Kidney (tissue), 14 donors: Measurements from ENCODE around the gene DPP10. TPM values are rescaled to one million over a fixed set of nuclear protein-coding genes. Genes with fewer than 3 reads are reported as not detected.
"Not testable (repeated sequence)": the region's sequence is repeated elsewhere in the genome, so short reads cannot be mapped to it uniquely, and the experiment has no call there.

Experiments
- DNase-seq, 5 donors: peaks; one replicate each; pipeline ENCODE4 v3.0.0-alpha.2; 2013 to 2020
- FAIRE-seq: peaks from 2 replicates; lab custom pipeline; 2012; peaks lifted over from hg19 to GRCh38; lab: Jason Lieb, UNC
- H3K27ac ChIP-seq, 2 donors: one replicate each; pipeline ENCODE4 v1.7.0; 2013; ENCODE audit warnings: low read depth in 2 of 2, low read length in 2 of 2, inconsistent platforms in 1 of 2
- H3K27me3 ChIP-seq: one replicate; pipeline ENCODE4 v1.7.1; 2013; ENCODE audit warnings: low read length, inconsistent platforms; ENCODE audit not compliant: control insufficient read depth, insufficient read depth
- H3K36me3 ChIP-seq, 3 donors: one replicate each; pipeline versions ENCODE4 v1.7.0 to v1.7.1; 2013; ENCODE audit warnings: low read length in 3 of 3, control low read depth in 1 of 3, inconsistent platforms in 1 of 3; ENCODE audit not compliant: insufficient read depth in 3 of 3, control insufficient read depth in 2 of 3
- H3K4me1 ChIP-seq, 3 donors: one replicate each; pipeline versions ENCODE4 v1.7.0 to v1.7.1; 2013; ENCODE audit warnings: low read length in 3 of 3, inconsistent platforms in 1 of 3, low read depth in 1 of 3; ENCODE audit not compliant: control insufficient read depth in 2 of 3, insufficient read depth in 2 of 3
- H3K4me3 ChIP-seq, 3 donors: one replicate each; pipeline versions ENCODE4 v1.7.0 to v1.8.1; 2013; ENCODE audit warnings: low read length in 3 of 3, control low read depth in 1 of 3, inconsistent platforms in 1 of 3
- H3K9ac ChIP-seq, 3 donors: one replicate each; pipeline versions ENCODE4 v1.7.0 to v1.7.1; 2013; ENCODE audit warnings: low read length in 3 of 3, control low read depth in 1 of 3, inconsistent platforms in 1 of 3
- H3K9me3 ChIP-seq, 3 donors: one replicate each; pipeline versions ENCODE4 v1.7.0 to v1.7.1; 2013; ENCODE audit warnings: low read length in 3 of 3, control low read depth in 1 of 3, inconsistent platforms in 1 of 3; ENCODE audit not compliant: control insufficient read depth in 2 of 3, insufficient read depth in 1 of 3
- CTCF ChIP-seq: IDR thresholded peaks from 3 replicates; pipeline ENCODE4 v1.5.1; 2012; ENCODE audit warnings: mild to moderate bottlenecking, moderate library complexity, borderline replicate concordance; ENCODE audit not compliant: insufficient read depth; ENCODE audit errors: extremely low read depth
- intact Hi-C: fragments of 100-400 bp; cut with DNase I; formaldehyde crosslinking; loops from one replicate; pipeline ENCODE4 v1.11.1; 2022
- polyA plus RNA-seq: library from polyadenylated mRNA; stranded (reverse); fragments of 350-450 nt; fragmentation: Illumina TruSeq; extraction: RNeasy Lipid Tissue Mini Kit (QIAGEN cat#74804); gene quantifications from one replicate; pipeline ENCODE4 v1.2.3, GENCODE V29; 2014; ENCODE audit warnings: low read depth, low replicate concordance; ENCODE audit not compliant: insufficient read depth
- total RNA-seq: library from RNA; stranded (reverse); fragmentation: NEBNext Ultra II Directional; extraction: Animal tissue kit (Norgen Biotek cat#: 25700); gene quantifications from one replicate; pipeline ENCODE4 v1.2.1, GENCODE V29; 2021
- donor health status: control.
- donor health status: control.
- donor health status: control.
- donor health status: control.
- donor health status: control.
- donor health status: DM: yes; HTN: yes; CAD: no.
- donor health status: Normal renal cell carcinoma (clear cell type).

The DPP10 gene
- total and polyA plus RNA-seq, 2 donors from 2014 or later: 0.67 TPM; not detected in 1

- H3K36me3 ChIP-seq: no peaks in the 10 kb centered on the region
- H3K9me3 ChIP-seq: no peaks in the 10 kb centered on the region
- no peak overlapping the region for H3K4me3 ChIP-seq
- H3K4me1 ChIP-seq: no peaks in the 10 kb centered on the region
- no peak for TF ChIP-seq CTCF
- no peaks in the 10 kb centered on the region for H3K27me3 ChIP-seq
- H3K27ac ChIP-seq: no peak overlapping the region
- no peak overlapping the region for H3K9ac ChIP-seq
- no peak for DNase-seq
- FAIRE-seq: no peak
- intact Hi-C loops: no loop called here
Observed at GRCh38 chr2:114406347-114406746, 36.1 kb upstream of the DPP10 start.

DNA sequence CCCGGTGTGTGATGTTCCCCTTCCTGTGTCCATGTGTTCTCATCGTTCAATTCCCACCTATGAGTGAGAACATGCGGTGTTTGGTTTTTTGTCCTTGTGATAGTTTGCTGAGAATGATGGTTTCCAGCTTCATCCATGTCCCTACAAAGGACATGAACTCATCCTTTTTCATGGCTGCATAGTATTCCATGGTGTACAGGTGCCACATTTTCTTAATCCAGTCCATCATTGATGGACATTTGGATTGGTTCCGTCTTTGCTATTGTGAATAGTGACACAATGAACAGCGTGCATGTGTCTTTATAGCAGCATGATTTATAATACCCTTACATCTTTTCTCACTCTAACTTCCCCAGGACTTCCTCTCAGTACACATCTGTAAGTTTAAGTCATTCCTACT lies 35.1 kb upstream of the DPP10 start:
- H3K4me1 ChIP-seq, DNase-seq, intact Hi-C loops, H3K4me3 ChIP-seq, H3K27me3 ChIP-seq, FAIRE-seq, H3K36me3 ChIP-seq, H3K9ac ChIP-seq, H3K27ac ChIP-seq, H3K9me3 ChIP-seq: not testable (repeated sequence)

DNA sequence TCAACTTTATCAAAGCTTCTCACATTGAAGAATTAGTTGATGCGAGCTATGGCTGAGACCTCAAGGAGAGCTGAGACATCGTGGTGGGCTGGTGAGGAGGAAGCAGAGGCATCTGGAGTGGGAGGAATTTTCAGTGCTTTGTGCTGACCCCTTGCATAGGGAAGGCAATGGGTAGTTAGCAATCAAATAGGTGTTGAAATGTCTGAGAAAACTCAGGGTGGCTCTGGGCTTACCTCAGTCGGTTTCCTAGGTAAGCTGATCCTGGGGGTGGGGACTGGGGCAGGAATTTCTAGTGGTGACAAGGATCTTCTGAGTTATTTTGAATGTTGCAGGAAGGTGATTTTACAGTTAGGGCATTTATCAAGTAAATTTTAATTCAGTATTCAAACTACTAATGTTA lies 20.7 kb upstream of the DPP10 start:
- no peak for DNase-seq
- Histone ChIP-seq H3K27me3 (no peaks in the 10 kb centered on the region), H3K4me1 (no peaks in the 10 kb centered on the region), H3K36me3 (no peaks in the 10 kb centered on the region), H3K27ac (no peak overlapping the region), H3K9ac (no peak overlapping the region), H3K4me3 (no peak overlapping the region), H3K9me3 (no peaks in the 10 kb centered on the region)
- FAIRE-seq: no peak
- no peak for TF ChIP-seq CTCF
- intact Hi-C loops: no loop called here

- Histone ChIP-seq H3K36me3 (no peaks in the 10 kb centered on the region), H3K4me3 (no peak overlapping the region), H3K4me1 (no peaks in the 10 kb centered on the region), H3K9ac (no peak overlapping the region), H3K27ac (no peak overlapping the region), H3K27me3 (no peaks in the 10 kb centered on the region), H3K9me3 (no peaks in the 10 kb centered on the region)
- no peak for FAIRE-seq
- no peak for DNase-seq
- no peak for TF ChIP-seq CTCF
- intact Hi-C loops: no loop called here
Observed at GRCh38 chr2:114424699-114425098, 17.7 kb upstream of the DPP10 start.
